Effector CD4-positive, alpha-beta T cell (primary cell): ENCODE measurements around the gene PKIB.
"Not testable (repeated sequence)": the region's sequence is repeated elsewhere in the genome, so short reads cannot be mapped to it uniquely, and the experiment has no call there.

Source experiments
- DNase-seq: peaks from one replicate; pipeline ENCODE4 v3.0.0-alpha.2; 2020

Gene PKIB

GRCh38 chr6:122713138-122713537, 102.9 kb downstream of the PKIB start:
- no peak for DNase-seq

GRCh38 chr6:122714059-122714458, 103.9 kb downstream of the PKIB start:
- DNase-seq, result no peak

DNA sequence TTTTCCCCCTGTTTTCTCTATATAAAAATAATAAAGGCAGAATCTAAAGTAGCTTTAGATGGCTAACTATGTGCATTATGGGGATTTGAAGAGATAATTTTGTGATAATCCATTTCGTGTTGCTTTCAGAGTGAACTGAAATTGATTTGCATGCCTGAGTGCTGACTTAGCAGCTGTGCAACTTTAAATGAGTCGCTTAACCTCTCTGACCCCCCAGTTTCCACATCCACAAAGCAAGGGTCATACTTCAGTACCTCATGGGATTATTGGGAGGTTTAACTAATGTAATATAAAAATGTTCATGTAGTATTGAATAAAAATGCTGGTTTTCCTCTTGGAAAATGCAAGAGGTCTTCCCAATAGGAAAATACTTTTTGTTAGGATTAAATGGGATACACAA, 105.5 kb downstream of the PKIB start:
- no peak for DNase-seq

DNA sequence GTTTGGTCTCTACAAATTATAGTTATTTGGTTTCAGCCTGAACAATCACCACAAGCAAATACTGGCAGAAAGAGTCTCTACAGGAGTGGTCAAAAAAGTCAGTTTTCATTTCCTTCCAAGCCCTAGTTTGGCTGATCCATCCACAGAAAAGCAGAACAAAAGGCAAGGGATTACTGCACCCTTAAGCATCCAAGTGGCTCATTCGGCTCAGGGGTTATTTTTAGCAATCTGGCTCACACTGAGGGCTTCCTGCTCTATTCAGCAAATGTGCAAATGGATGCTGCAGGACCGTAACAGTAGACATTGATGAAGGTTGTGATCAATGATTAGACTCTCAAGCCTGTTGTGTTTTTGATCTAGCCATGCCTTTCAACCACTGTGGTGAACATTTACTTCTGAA, 107.1 kb downstream of the PKIB start:
- no peak for DNase-seq

- no peak for DNase-seq
Observed at GRCh38 chr6:122718616-122719015, 108.4 kb downstream of the PKIB start.

GRCh38 chr6:122719176-122719575, 109.0 kb downstream of the PKIB start:
- DNase-seq, result no peak

GRCh38 chr6:122722746-122723145, 112.5 kb downstream of the PKIB start:
- no peak for DNase-seq

DNA sequence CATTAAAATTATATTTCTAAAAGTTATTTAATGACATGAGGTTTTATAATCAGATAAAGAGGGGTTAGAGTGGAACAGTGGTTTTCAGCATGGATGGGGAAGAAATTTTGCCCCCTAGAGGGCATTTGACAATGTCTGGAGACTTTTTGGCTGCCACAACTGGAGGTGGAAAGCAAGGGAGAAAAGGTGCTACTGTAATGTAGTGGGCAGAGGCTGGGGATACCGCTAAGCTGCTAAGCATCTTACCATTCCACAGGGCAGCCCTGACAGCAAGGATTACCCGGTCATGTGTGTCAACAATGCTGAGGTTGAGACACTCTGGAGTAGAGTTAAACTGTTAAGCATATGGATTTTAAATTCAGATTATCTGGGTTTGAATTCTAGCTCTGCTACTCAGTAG, 116.4 kb downstream of the PKIB start:
- DNase-seq, result no peak

GRCh38 chr6:122727244-122727643, 117.0 kb downstream of the PKIB start:
- DNase-seq, result no peak

DNA sequence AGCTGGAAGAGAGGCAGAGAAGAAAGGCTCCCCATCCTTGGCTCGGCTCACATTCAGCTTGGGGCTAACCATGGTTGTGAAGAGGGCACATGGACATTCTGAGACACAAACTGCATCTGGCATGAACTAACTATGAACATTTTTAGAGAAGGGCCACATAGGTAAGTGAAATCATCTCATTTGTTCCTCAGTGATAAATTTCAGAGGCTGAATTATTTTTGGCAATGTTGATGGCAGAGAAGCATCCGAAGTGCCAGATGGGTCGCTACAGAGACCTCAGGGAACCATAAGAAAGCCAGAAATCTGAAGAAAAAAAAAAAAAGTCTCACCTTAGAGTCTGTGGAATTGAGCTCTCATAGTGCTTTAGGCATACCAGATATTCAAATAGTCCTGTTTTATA, 120.1 kb downstream of the PKIB start:
- DNase-seq, result no peak

DNA sequence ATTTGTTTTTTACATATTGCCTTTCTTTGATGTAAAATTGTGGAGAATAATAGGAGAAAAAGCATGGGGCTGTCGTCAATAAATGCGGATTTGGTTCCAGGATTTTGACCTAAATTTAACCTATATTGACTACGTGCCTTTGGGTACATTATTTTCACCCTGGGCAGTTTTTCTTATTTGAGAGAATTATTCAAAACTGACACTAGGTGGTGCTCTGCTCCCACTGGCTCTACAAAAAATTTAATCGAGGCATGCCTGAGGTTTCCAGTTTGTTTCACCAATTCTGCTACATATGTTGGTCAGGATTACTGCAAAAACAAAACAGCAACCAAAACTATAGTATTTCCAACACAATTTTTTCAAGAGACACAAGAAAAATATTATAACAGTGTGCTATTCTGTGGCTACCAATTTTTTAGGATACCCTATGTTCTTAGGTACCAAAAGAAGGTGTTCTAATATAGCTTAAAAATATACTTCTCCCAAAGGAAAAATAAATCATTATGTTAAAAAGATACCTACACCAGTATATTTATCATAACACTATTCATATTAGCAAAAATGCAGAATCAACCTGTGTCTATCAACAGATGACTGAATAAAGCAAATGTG, 120.7 kb downstream of the PKIB start:
- DNase-seq, result no peak

DNA sequence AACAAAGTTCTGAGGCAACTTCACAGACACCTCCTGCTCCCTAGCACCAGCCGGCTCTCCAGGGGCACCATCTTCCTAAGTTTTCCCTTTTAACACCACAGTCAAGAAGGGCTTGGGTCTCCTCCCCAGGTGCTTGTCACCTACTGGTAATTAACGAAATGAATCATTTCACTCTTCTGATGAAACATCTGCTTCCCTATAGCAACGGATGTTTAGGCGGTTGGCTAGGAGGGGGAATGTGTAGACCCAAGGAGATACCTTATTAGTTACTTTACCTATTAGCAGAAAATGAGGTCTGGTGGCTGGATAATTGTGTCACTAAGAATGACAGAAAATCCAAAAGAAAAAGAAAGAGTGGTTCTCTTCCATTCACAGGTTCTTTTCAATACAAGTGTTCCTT, 123.1 kb downstream of the PKIB start:
- no peak for DNase-seq

GRCh38 chr6:122734529-122735395, 124.6 kb downstream of the PKIB start:
- no peak for DNase-seq

DNA sequence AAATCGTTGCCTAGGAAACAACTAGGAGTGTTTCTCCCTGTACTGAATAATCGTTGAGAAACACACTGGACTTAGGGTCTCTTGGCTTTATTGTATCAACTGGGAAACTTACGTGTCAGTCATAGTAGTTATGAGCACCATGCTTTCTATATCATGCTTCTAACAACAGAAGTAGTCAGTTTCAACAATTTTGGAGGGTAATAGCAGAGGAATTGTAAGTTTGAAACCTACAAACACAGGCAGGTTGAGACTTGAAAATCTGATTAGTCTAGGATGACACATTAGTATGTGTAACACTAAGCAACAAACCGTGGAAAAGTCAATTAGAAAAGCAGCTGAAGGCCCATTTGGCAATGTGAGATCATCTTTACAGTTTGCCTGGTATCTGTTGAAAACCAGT, 125.4 kb downstream of the PKIB start:
- DNase-seq, result no peak

- no peak for DNase-seq
Observed at GRCh38 chr6:122736163-122736562, 126.0 kb downstream of the PKIB start.

DNA sequence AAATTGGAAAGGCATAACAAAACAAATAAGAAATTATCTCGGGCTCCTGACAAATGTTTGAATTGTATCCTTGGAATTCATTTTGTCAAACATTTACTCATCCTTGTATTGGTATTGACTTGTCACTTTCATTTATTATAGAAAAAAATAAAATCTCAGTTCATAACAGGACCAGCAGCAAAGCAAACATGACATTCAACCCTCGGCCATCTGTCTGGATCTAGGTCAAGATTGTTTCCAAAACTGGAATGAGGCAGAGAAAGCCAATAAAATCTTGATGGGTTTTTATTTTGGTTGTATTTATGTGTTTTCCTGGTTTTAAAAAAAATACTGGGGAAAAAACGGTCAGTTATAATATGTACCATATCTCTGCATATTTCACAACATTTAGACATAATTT, 126.4 kb downstream of the PKIB start:
- no peak for DNase-seq

DNA sequence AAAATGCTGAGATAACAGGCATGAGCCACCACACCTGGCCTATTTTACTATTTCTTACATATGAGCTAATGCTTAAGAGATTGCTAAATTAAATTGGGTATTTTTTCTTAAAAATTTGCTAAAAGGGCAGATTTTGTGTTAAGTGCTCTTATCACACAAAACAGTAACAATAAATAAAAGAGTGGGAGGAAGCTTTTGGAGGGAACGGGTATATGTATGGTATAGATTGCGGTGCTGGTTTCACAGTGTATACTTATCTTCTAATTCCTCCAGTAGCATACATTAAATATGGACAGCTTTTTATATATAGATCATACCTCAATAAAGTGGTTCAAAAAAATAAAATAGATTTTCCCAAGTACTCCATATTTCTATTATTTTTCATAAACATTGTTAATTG, 129.9 kb downstream of the PKIB start:
- no peak for DNase-seq

DNA sequence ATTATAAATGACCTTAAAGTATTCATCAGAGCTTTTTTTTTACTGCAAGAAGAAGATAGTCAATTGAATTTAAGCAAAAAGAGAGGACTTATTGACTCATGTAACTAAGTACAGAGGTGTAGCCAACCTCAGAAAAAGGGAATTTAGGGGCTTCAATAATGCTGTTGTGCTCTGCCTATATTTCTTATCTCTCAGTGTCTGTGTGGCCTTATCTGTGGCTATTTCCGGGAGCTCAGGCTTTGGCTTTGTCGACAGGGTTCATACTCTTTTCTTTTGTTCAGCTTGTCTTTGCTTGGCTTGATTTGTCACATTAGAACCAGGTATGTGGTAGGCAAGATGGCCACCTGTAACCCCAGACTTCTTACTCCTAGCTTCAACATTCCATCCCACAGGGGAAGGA, 130.7 kb downstream of the PKIB start:
- DNase-seq, result no peak

- DNase-seq, result not testable (repeated sequence)
Observed at GRCh38 chr6:122744247-122744646, 134.0 kb downstream of the PKIB start.

DNA sequence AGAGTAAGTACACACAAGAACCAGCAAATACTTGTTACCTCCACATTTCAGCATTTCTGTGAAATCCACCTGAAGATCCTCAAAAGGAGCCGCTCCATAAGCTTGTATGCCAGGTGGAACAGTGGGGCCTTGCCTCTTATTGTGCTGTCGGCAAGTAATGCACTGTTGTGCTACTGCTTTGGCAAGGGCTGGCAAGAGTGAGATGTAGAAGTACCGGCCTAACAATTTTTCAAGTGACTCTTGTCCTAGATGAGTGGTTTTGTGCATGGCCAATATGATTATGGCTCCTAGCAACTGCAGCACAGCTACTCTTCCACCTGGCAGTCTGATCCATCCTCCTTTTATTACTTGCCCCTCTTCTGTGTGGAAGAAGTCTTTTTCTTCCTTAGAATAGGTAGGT, 134.7 kb downstream of the PKIB start:
- not testable (repeated sequence) for DNase-seq

- no peak for DNase-seq
Observed at GRCh38 chr6:122746688-122747087, 136.5 kb downstream of the PKIB start.

DNA sequence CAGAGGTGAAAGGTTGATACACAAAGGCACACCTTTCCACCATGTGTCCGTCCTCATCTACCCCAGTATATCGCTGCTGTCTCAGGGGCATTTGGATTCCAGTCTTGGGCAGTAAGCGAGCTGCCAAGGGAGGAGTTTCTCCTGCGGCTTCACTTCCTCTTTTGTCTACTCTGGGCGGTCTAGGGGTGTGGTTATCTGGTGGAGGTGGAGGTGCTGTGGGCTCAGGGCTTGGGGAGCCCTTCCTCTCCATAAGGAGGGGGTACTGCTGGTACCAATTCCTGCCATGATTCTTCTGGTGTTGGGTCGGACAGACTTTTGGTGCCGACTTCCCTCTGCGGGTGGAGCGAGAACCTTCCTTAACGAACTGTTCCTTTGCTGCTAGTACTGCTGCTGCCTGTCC, 137.4 kb downstream of the PKIB start:
- no peak for DNase-seq

GRCh38 chr6:122748945-122749344, 138.7 kb downstream of the PKIB start:
- DNase-seq, result not testable (repeated sequence)

DNA sequence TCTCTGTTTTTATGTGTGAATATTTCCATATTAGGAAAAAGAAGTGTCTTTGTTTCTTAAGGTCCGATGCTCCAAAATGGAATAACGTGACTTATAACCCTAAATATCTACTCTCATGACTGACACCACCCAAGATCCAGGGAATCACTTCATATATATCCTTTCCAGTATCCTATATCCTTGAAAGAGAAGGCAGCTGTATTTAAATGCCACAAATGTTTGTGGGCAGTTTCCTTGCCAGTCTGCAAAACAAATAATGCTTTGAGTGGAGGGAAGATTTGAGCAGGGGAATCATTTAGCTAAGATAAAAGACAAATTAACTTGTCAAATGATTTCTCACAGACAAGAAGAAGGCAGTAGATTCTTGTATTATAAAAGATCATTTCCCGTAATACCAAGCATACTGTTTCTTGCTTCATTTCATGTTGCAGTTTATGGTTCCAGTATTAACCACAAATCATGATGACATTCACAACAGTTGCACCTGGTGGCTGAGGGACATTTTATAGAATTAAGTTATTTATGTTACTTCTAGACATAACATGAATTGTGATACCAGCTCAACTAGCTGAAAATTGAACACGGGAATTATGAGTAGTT, 139.3 kb downstream of the PKIB start:
- no peak for DNase-seq
